Ovary (tissue), 9 donors: Measurements from ENCODE around the gene PIPOX. TPM values are rescaled to one million over a fixed set of nuclear protein-coding genes. Genes with fewer than 3 reads are reported as not detected.

Experiments used
- DNase-seq, 5 donors: peaks; one replicate each; pipeline ENCODE4 v3.0.0-alpha.2; 2019 to 2020
- H3K27ac ChIP-seq, 2 donors: fragments of 200-600 bp; one replicate each; pipeline versions ENCODE4 v1.5.1 to v1.8.0; 2019 to 2022
- H3K27me3 ChIP-seq: fragments of 200-600 bp; one replicate; pipeline ENCODE4 v1.8.0; 2022
- H3K36me3 ChIP-seq: fragments of 200-600 bp; sonication (generic); one replicate; pipeline ENCODE4 v1.5.1; 2019
- H3K4me1 ChIP-seq: one replicate; pipeline ENCODE4 v1.8.1; 2013; ENCODE audit warnings: mild to moderate bottlenecking, moderate library complexity; ENCODE audit not compliant: insufficient read depth
- H3K4me3 ChIP-seq: fragments of 200-600 bp; sonication (generic); one replicate; pipeline ENCODE4 v1.5.1; 2017
- H3K9me3 ChIP-seq, 2 donors: fragments of 200-600 bp in 1 of 2; sonication (generic) in 1 of 2; one replicate each; pipeline versions ENCODE4 v1.5.1 to v1.8.1; 2013 to 2019; ENCODE audit warnings: mild to moderate bottlenecking in 1 of 2, moderate library complexity in 1 of 2
- CTCF ChIP-seq, 3 donors: fragments of 450-650 bp in 2 of 3; fragments of 200-600 bp in 1 of 3; IDR thresholded peaks; one replicate each; pipeline versions ENCODE4 v1.5.1 to v1.8.0; 2016 to 2022; ENCODE audit warnings: antibody characterized with exemption in 3 of 3, mild to moderate bottlenecking in 1 of 3
- EP300 ChIP-seq: sonication (generic); formaldehyde crosslinking; IDR thresholded peaks from one replicate; pipeline ENCODE4 v1.6.1; 2017; ENCODE audit warnings: antibody characterized with exemption
- POLR2A ChIP-seq: fragments of 450-650 bp; IDR thresholded peaks from one replicate; pipeline ENCODE4 v1.6.1; 2017; ENCODE audit warnings: antibody characterized with exemption, mild to moderate bottlenecking, moderate library complexity
- WGBS, 3 donors: extraction: QIAGEN DNeasy Blood & Tissue Kit in 1 of 3; methylation state at CpG; one replicate each; pipeline versions ENCODE4 v1.1.5 to v1.1.7; 2013 to 2017; 5-methylcytosine and 5-hydroxymethylcytosine counted together
- intact Hi-C, 4 donors: fragments of 100-400 bp; cut with DNase I; formaldehyde crosslinking; loops; one replicate each; pipeline versions ENCODE4 v1.11.0 to v1.15.1; 2022 to 2023
- polyA plus RNA-seq, 2 donors: library from polyadenylated mRNA; stranded (reverse); fragments of 200-250 nt in 1 of 2; fragments of 350-450 nt in 1 of 2; fragmentation: Illumina TruSeq in 1 of 2; extraction: RNeasy Lipid Tissue Mini Kit (QIAGEN cat#74804) in 1 of 2; gene quantifications; one replicate each; pipeline ENCODE4 v1.2.3, GENCODE V29; 2013 to 2014
- total RNA-seq, 7 donors: library from RNA; depleted of rRNA in 2 of 7; stranded (reverse); fragments of >200 nt in 2 of 7; fragmentation: NEBNext Ultra II Directional in 3 of 7; extraction: Animal tissue kit (Norgen Biotek cat#: 25700) in 3 of 7; gene quantifications; one replicate each; pipeline versions ENCODE4 v1.1.0 to v1.2.4, GENCODE V29; 2016 to 2023
- donor health status: DM: no; HTN: no; CAD: no; lungs with moderate emphysema.
- donor health status: DM: no; HTN: no; CAD: no.
- donor health status: Bipolar disorder and iron deficiency.
- donor health status: DM: yes; HTN: yes; CAD: no.
- donor health status: DM: no; HTN: no; CAD: no.
- donor health status: DM: yes; HTN: yes; CAD: no.

The PIPOX gene
- total and polyA plus RNA-seq, 9 donors: 0.82 to 4.9 (median 2.1) TPM

GRCh38 chr17:29102046-29102445, 59.1 kb downstream of the PIPOX start:
- 86 to 94% (median 94%) methylated on average over 3 of the region's 3 CpGs for WGBS, 3 donors

DNA sequence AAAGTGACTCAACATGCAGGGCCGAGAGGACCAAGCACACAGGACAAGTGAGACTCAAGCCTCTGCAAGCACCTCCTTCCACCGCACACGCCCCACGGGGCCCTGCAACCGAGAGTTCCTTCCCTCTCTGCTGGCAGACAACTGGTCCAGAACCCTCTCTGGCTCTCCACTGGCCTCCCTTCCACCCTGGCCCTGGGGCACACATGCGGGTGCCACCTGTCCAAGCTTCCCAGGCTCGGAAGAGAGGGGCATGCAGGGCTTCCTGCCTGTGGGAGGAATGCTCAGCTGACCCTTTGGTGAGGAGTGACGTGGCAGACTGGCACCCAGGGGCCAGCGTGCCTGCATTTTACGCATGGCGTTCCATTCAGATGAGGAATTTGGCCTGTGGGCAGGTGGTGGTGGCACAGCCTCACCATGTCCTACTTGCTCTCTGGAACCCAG, 59.8 kb downstream of the PIPOX start:
- DNase-seq: no peak
- no peak for TF ChIP-seq EP300
- TF ChIP-seq POLR2A: no peak
- no peak for TF ChIP-seq CTCF (IDR thresholded peaks at IDR 0.05)
- Histone ChIP-seq H3K27ac (no peak overlapping the region), H3K4me3 (no peak overlapping the region), H3K9me3 (no peaks in the 10 kb centered on the region), H3K4me1 (no peaks in the 10 kb centered on the region), H3K27me3 (no peaks in the 10 kb centered on the region), H3K36me3 (no peaks in the 10 kb centered on the region)
- 84 to 89% (median 88%) methylated on average over 11 of the region's 11 CpGs for WGBS, 3 donors
- intact Hi-C loops: no loop called here

More at GRCh38 chr17:29102046-29102445, 59.1 kb downstream of the PIPOX start:
- Histone ChIP-seq H3K4me1 (no peaks in the 10 kb centered on the region), H3K27me3 (no peaks in the 10 kb centered on the region), H3K27ac (no peak overlapping the region), H3K4me3 (no peak overlapping the region), H3K9me3 (no peaks in the 10 kb centered on the region), H3K36me3 (no peaks in the 10 kb centered on the region)
- intact Hi-C loops: no loop called here
- TF ChIP-seq POLR2A (no peak), CTCF (IDR thresholded peaks at IDR 0.05) (no peak), EP300 (no peak)
- no peak for DNase-seq

DNA sequence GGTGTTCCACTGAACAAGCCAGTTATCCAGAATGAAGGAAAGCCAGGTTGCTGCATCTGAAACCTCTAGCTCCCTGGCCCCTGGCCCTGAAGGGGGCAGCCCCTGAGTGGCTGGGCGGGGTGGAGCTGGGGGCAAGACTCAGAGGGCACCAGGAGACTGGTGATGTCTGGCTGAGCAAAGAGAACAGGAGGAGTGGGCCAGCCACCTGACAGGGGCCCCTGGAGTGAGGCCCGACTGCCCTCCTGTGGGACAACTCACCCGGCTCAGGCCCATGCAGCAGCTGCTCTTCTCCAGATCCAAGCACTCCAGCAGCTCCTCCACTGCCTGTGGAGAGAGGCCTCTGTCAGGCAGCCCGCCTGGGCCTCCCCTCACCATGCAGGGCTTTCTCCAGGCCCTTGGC, 60.4 kb downstream of the PIPOX start:
- peaks cover 1% of the 10 kb centered on the region for H3K4me1 ChIP-seq
- H3K36me3 ChIP-seq: no peaks in the 10 kb centered on the region
- H3K4me3 ChIP-seq: no peak overlapping the region
- TF ChIP-seq POLR2A (no peak), CTCF (IDR thresholded peaks at IDR 0.05) (no peak), EP300 (no peak)
- 92 to 95% (median 93%) methylated on average over 4 of the region's 4 CpGs for WGBS, 3 donors
- no peaks in the 10 kb centered on the region for H3K9me3 ChIP-seq
- intact Hi-C loops: no loop called here
- H3K27me3 ChIP-seq: no peaks in the 10 kb centered on the region
- H3K27ac ChIP-seq: no peak overlapping the region
- DNase-seq: no peak

Other genes with a start within 250 kb of the PIPOX start
- gene FAM222B, start 200.4 kb upstream of the PIPOX start, total RNA-seq: 10 to 100 TPM in 5 of 7 donors, 1 to 10 TPM in 2; 8.0 to 19.8 (median 17.9) TPM
- gene FAM222B, start 200.4 kb upstream of the PIPOX start, polyA plus RNA-seq: 10 to 100 TPM in 1 of 2 donors, 1 to 10 TPM in 1; 9.5 to 15.3 TPM
- 10 to 100 TPM; 18.8 to 33.4 (median 28.9) TPM for gene ERAL1, start 188.1 kb upstream of the PIPOX start, total RNA-seq
- 10 to 100 TPM; 28.5 to 61.9 TPM for gene ERAL1, start 188.1 kb upstream of the PIPOX start, polyA plus RNA-seq
- 10 to 100 TPM; 29.3 to 82.3 (median 75.0) TPM for gene FLOT2, start 145.4 kb upstream of the PIPOX start, total RNA-seq
- 10 to 100 TPM; 39.3 to 44.7 TPM for gene FLOT2, start 145.4 kb upstream of the PIPOX start, polyA plus RNA-seq
- 10 to 100 TPM in 1 of 7 donors, 1 to 10 TPM in 6; 7.3 to 13.8 (median 8.1) TPM for gene DHRS13, start 140.1 kb upstream of the PIPOX start, total RNA-seq
- 1 to 10 TPM; 3.7 to 5.1 TPM for gene DHRS13, start 140.1 kb upstream of the PIPOX start, polyA plus RNA-seq
- gene PHF12, start 91.6 kb upstream of the PIPOX start, total RNA-seq: 10 to 100 TPM; 39.8 to 62.7 (median 48.8) TPM
- 10 to 100 TPM; 22.7 to 28.1 TPM for gene PHF12, start 91.6 kb upstream of the PIPOX start, polyA plus RNA-seq
- not detected for gene SEZ6, start 37.1 kb upstream of the PIPOX start, total RNA-seq
- gene SEZ6, start 37.1 kb upstream of the PIPOX start, polyA plus RNA-seq: not detected
- 10 to 100 TPM; 23.0 to 53.9 (median 35.3) TPM for gene MYO18A, start 137.3 kb downstream of the PIPOX start, total RNA-seq
- gene MYO18A, start 137.3 kb downstream of the PIPOX start, polyA plus RNA-seq: 10 to 100 TPM; 24.2 to 30.9 TPM
- not detected for gene CRYBA1, start 203.7 kb downstream of the PIPOX start, total RNA-seq
- not detected for gene CRYBA1, start 203.7 kb downstream of the PIPOX start, polyA plus RNA-seq